ENCODE measurements around the gene FRMD8.

FRMD8 gene

GRCh38 chr11:65454696-65455456, 68.4 kb downstream of the FRMD8 start:
- no peak for DNase-seq (ENCODE audit: low read depth)

DNA sequence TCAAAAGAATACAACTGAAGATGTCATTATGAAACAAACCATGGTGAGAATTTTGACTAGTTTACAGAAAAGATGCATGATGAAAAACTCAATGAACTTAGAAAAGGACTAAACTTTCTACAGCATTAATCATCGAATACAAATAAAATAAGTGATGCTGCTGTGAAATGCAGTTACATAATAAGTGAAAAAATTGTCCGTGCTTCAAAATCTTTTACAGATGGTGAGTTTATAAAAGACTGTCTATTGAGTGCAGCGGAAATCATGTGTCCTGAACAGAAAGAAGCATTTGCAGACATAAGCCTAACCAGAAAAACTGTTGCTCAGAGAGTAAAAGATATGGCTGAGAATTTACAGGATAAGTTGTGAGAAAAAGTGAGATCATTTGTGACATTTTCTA, 70.0 kb downstream of the FRMD8 start:
- DNase-seq (ENCODE audit: low read depth), result no peak

- no peak for DNase-seq (ENCODE audit: low read depth)
These were observed 73.1 kb downstream of the FRMD8 start for GRCh38 chr11:65459552-65459951.
